Measurements from ENCODE around the gene NUDT17.

NUDT17 gene

GRCh38 chr1:145849356-145850160 lies 4.1 kb downstream of the NUDT17 start:
- DNase-seq = no peak

GRCh38 chr1:145855426-145855948 lies 10.1 kb downstream of the NUDT17 start:
- no peak for DNase-seq

- no peak for DNase-seq
These were observed 11.7 kb downstream of the NUDT17 start for GRCh38 chr1:145857170-145857569.

- peak; percentile 58 for DNase-seq
These were observed 12.9 kb downstream of the NUDT17 start for GRCh38 chr1:145858238-145858900.

- DNase-seq = peak; percentile 78
These were observed 13.6 kb downstream of the NUDT17 start, which contains the start of gene PIAS3 for GRCh38 chr1:145858901-145859490. PIAS3 (minus strand) TSS chr1:145859081; CDS start chr1:145858990, 91 bp downstream.

- DNase-seq = peak; percentile 77
These were observed 14.1 kb downstream of the NUDT17 start for GRCh38 chr1:145859491-145860023.

GRCh38 chr1:145863282-145864018 lies 18.0 kb downstream of the NUDT17 start:
- no peak for DNase-seq

GRCh38 chr1:145868232-145868631 lies 22.8 kb downstream of the NUDT17 start:
- DNase-seq = no peak

GRCh38 chr1:145871994-145872924 lies 26.8 kb downstream of the NUDT17 start:
- DNase-seq = peak; percentile 30

GRCh38 chr1:145874646-145875045 lies 29.2 kb downstream of the NUDT17 start:
- no peak for DNase-seq

GRCh38 chr1:145877923-145878486 lies 32.6 kb downstream of the NUDT17 start:
- no peak for DNase-seq

- no peak for DNase-seq
These were observed 33.3 kb downstream of the NUDT17 start for GRCh38 chr1:145878724-145879123.

GRCh38 chr1:145879775-145880174 lies 34.3 kb downstream of the NUDT17 start:
- DNase-seq = no peak

- no peak for DNase-seq
These were observed 39.2 kb downstream of the NUDT17 start for GRCh38 chr1:145884675-145885074.

GRCh38 chr1:145885738-145886287 lies 40.4 kb downstream of the NUDT17 start, which contains the start of gene ANKRD35:
ANKRD35 (minus strand) TSS chr1:145885866; CDS start chr1:145885758, 108 bp downstream.
- peak; percentile 84 for DNase-seq

GRCh38 chr1:145886390-145886789 lies 41.0 kb downstream of the NUDT17 start:
- DNase-seq = no peak

GRCh38 chr1:145886816-145887215 lies 41.4 kb downstream of the NUDT17 start:
- no peak for DNase-seq

GRCh38 chr1:145887631-145888030 lies 42.2 kb downstream of the NUDT17 start:
- no peak for DNase-seq

GRCh38 chr1:145889722-145890121 lies 44.3 kb downstream of the NUDT17 start:
- DNase-seq = no peak

- no peak for DNase-seq
These were observed 45.7 kb downstream of the NUDT17 start for GRCh38 chr1:145891143-145891542.
